Measurements from ENCODE around the gene CDK13. TPM values are rescaled to one million over a fixed set of nuclear protein-coding genes. Genes with fewer than 3 reads are reported as not detected.
"Not testable (repeated sequence)": the region's sequence is repeated elsewhere in the genome, so short reads cannot be mapped to it uniquely, and the experiment has no call there.

The CDK13 gene
- 37.7 TPM for polyA plus RNA-seq (ENCODE audit: insufficient read length)

DNA sequence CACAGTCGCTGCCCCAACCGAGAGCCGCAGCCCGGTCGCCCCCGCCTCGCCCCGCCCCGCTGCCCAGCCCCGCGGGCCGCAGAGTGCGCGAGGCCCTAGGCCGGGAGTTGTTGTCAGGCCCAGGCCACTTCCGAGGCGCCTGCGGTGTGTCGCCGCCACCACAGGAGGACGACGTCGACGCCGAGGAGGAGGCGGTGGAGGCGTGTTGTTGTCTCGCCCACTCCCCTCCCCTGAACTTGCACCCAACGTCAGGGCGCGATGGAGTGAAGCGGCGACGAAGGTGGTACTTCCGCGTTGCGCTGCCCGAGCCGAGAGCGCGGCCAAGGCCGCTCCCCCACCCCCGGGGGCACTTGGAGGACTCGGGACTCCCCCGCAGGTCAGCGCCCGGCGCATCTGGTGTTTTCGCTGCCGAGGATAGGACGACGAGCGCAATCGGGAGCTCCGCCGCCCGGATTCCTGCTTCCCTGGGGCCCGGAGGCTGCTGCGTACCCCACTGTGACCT lies at the start of gene CDK13:
Gene CDK13 (plus strand): TSS at position 286 of the 502 bp plus-strand sequence. CDS start 386 bp downstream, outside the sequence.
- no peak for DNase-seq (ENCODE audit: low read depth)

DNA sequence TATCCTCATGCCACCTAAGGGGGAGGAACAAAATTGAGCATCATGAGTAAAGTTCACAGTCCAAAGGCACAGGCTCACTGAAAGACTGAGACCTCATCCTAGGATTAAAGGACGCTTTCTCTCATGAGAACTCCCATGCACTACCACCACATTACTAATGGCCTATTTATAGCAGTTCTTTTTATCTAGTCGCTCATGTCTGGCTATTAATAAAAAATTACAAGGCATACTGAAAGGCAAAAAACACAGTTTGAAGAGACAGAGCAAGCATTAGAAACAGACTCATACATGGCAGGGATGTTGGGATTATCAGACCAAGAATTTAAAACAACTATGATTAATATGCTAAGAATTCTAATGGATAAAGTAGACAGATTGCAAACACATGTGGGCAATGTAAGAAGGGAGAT lies 46.0 kb upstream of the CDK13 start:
- DNase-seq (ENCODE audit: low read depth) = no peak

DNA sequence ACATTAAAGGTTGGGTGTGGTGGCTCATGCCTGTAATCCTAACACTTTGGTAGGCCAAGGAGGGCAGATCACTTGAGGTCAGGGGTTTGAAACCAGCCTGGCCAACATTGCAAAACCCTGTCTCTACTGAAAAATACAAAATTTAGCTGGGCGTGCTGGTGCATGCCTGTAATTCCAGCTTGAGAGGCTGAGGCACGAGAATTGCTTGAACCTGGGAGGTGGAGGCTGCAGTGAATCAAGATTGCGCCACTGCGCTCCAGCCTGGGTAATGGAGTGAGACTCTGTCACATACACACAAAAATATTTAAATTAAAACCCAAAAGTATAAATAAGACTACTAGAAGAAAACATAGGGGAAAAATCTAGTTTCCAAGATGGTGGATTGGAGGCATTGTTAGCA lies 41.9 kb upstream of the CDK13 start:
- DNase-seq (ENCODE audit: low read depth) = no peak

DNA sequence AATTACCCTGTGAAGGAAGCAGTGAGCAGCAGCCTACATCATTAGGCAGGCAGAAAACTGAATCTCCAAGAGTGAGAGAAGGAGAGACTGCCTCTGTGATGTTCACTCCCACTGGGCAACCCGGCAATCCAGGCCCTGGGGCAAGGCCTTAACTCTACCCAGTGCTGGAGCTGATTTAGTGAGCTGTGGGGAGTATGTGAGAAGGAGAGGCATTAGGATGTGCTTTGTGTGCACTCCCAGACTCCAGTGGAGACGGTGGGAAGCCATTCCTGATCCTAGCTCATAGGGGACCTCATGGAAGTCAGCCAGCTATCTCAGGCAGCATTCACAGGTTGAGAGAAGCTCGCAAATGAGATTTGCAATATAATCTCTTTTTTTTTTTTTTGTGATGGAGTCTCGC lies 41.1 kb upstream of the CDK13 start:
- DNase-seq (ENCODE audit: low read depth) = no peak

DNA sequence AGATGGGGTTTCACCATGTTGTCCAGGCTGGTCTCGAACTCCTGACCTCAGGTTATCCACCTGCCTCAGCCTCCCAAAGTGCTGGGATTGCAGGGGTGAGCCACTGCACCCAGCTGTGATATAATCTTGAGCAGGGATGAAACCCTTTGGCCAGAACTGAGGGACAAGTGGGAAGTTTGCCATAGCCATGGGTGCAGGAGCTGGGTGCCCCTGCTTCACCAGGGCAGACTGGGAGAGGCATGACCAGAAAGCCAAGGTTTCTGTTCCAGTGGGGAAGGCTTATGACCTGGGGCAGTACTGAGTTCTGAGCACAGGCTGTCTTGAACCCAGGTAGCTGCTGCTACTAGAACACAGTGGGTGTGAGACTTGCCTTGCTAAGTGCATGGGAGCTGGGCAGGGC lies 40.5 kb upstream of the CDK13 start:
- no peak for DNase-seq (ENCODE audit: low read depth)

DNA sequence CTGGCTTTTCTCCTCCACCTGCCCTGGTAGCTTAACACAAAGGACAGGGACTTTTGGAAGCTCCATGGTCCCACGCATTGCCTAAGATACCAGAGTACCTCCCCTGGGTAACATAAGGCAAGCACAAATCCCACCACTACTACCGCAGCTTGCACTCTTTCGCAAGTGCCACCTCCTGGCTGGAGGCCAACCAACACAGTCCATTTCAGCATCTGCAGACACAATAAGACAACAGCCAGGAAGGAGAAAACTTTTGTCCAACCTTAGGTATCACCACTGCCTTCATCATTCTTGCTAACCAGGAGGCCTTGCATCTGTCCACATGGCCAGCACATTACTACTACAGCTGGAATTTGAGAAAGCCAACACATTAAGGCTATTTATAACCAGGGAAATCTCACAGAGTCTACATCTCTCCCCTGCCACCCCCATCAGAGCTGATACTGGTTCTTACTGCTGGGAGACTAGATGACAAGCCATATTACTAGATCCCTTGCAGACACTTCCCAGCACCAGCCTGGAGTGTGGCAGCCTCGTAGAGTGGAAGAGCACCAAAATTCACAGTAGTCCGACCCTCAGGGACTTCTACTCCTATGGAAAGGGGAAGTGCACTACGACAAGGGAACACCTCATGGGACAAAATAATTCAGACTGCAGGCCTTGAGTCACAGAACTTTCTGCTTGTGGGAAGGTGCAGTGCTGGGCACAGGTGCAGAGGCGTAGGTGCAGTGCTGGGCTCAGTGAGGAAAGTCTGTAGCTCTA lies 39.8 kb upstream of the CDK13 start:
- DNase-seq (ENCODE audit: low read depth) = no peak

DNA sequence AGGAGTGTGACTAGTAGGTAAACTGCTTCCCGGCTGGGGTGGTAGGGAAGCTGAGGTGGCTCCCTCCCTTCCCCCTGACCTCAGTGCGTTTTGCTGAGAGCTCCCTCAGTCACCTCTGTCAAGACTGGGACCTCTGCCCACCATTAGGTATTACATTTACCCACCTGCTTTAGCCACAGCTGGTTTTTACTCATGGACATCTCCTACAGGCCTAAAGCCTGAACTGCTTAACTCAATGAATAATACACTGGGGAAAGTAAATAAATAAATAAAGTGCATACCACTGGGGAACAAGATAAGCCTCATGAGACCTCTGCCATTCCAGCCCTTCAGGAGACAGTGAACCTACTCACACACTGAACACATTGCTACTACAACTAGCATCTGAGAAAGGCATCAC lies 38.9 kb upstream of the CDK13 start:
- no peak for DNase-seq (ENCODE audit: low read depth)

DNA sequence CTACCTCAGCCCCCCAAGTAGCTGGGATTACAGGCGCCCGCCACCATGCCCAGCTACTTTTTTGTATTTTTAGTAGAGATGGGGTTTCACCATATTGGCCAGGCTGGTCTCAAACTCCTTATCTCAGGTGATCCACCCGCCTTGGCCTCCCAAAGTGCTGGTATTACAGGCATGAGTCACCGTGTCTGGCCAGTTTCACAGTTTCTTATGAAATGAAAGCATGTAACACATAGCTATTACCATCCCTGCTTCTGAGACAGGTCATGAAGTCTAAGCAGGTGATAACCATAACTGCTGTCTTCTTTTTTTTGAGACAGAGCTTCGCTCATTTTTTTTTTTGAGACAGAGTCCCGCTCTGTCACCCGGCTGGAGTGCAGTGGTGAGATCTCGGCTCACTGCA lies 34.2 kb upstream of the CDK13 start:
- DNase-seq (ENCODE audit: low read depth) = not testable (repeated sequence)

DNA sequence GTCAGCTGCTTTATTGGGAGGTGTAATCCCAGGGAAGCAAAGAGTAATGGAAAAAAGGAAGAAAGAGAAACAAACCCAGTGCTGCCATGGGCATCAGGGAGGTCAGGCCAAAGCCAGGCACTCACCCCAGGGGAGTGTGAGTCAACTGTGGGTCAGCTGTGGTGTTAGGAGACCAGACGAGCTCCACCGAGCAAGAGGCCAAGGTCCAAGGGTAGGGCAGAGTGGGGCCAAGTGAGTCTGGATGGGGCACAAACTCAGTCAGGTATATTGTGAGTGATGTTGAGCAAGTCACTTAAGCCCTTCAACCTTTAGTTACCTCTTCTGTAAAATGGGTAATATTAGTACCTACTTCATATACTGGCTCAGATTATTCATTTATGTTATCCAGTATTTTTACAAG lies 30.4 kb upstream of the CDK13 start:
- DNase-seq (ENCODE audit: low read depth) = no peak

DNA sequence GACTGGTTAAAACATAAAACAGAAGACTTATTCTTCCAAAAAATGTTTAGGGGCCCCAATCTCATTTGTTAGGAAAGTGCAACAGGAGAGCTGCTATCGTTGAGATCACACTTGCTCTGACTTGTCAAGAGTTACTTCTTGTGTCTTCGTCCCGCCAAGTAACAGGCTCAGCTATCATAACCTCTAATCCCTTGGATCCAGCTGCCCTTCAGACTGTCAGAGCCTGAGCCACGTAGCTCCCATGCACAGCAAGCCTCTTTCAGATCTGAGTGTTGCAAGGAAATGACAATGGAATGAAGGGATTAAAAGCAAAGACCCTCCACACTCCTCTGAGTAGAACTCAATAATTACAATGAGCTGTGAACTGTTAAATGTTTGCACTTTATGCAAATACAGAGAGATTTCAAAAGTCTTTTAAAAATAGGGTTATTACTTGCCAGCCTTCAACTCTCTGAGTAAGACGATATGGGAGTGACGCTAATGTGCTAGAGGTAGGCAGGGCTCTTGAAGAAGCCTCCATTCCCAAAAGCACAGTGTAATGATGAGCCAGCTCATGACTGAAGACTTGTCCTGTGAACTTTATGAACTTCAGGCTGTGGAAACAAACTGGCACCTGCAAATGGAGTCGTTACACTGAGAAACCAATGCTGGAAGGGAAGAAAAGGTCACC lies 28.4 kb upstream of the CDK13 start:
- DNase-seq (ENCODE audit: low read depth) = no peak

DNA sequence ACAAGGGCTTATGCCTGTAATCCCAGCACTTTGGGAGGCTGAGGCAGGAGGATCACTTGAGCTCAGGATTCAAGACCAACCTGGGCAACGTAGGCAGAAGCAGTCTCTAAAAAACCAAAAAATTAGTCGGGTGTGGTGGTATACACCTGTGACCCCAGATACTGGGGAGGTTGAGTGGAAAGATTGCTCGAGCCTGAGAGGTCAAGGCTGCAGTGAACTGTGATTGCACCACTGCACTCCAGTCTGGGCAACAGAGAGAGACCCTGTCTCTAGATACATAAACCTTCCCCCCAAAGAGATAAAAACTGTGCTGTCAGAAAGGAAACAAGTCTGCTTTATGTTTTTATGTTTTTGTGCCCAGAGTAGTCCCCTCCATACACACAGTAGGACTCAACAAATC lies 27.5 kb upstream of the CDK13 start:
- no peak for DNase-seq (ENCODE audit: low read depth)

DNA sequence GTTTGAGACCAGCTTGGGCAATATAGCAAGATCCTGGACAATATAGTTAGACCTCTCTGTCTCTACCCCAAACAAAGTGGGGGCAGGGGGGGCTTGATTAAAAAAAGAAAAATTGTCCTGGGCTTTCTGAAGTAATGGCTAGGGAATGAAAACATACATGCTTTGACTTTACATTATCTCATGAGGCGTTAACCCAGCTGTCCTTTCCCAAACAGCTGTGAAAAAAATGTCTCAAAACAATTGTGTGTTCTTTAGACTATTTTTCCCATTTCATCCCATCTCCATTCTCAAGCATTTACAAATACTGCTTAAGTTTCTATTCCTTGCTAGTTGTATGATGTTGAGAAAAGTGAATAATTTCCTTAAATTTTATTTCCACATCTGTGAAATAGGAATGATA lies 27.0 kb upstream of the CDK13 start:
- DNase-seq (ENCODE audit: low read depth) = no peak

DNA sequence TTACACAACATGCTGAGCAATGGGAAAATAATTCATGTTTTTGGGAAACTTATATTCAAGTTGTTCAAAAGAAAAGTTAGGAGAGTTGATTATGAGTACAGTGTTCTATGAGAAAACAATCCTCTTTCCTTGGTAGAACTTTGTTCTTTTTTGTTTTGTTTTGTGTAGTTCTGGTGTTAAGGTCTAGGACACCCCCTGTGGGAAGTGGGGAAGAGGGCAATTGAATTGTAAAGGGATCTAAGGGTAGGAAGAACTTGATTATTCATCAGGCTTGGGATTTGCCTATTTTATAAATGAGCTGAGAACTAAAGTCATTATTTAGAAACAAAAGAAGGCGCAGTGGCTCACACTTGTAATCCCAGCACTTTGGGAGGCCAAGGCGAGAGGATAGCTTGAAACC lies 25.9 kb upstream of the CDK13 start:
- no peak for DNase-seq (ENCODE audit: low read depth)

DNA sequence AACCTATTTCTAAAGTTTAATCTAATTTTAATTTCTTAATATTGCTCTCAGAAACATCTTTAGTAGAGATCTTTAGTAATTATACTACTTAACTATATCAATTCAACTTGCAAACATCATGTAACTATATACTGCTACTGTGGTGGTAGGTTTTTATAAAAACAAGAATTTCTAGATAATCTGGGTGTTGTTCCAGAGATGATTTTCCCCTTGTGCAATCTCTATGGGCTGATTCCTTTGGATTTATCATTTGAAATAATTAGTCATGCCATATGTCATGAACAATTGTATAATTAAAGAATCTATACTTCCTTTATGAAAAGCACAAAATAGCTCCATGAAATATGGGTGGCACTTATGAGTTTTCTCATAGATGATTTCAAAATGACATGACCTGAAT lies 23.9 kb upstream of the CDK13 start:
- DNase-seq (ENCODE audit: low read depth) = no peak

DNA sequence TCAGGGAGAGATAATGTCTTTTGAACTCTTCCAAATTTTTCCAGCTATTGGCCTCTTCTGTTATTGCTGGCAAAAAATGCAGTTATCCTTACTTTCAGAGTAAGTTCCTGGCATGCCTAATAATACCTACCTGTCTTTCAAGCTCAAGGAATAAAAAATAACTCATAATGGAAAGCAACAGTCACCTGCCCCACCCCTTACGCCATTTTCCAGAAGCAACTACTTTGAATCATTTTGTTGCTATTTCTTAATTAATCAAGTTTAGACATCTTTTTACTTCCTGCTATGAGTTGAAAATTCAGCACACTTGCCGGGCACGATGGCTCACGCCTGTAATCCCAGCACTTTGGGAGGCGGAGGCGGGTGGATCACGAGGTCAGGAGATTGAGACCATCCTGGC lies 23.0 kb upstream of the CDK13 start:
- no peak for DNase-seq (ENCODE audit: low read depth)

DNA sequence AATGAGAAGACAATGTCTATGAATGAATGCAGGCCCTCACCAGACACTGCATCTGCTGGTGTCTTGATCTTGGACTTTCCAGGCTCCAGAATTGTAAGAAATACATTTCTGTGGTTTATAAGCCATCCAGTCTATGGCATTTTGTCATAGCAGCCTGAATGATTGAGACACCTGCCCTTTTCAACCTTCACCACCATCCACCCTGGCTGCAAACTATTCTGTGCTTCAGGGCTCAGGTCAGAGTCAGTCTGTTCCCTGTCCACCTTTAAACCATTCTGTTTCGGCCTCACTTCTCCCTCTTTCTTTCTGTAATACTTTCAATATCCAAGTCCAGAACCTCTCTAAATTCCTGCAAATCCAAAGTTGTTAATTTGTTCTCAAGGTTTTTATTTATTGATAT lies 15.9 kb upstream of the CDK13 start:
- DNase-seq (ENCODE audit: low read depth) = no peak

DNA sequence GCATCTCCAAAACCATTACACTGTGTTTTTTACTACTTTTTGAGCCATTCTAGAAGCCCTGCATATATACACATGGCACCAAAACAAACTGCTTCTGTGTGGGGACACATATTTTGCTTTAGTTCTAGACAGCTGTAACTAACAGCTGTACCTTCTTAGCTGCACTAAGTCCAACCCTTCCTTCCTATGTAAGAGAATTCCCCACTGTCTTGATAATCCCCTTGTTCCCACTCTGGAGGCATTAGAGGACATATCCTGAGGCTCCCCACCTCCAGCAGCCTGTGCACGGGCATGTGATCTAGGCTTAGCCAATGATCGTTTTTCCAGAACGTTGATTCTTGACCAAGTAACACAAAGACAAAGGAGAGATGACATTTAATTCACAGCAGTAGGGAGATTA lies 13.3 kb upstream of the CDK13 start:
- no peak for DNase-seq (ENCODE audit: low read depth)

DNA sequence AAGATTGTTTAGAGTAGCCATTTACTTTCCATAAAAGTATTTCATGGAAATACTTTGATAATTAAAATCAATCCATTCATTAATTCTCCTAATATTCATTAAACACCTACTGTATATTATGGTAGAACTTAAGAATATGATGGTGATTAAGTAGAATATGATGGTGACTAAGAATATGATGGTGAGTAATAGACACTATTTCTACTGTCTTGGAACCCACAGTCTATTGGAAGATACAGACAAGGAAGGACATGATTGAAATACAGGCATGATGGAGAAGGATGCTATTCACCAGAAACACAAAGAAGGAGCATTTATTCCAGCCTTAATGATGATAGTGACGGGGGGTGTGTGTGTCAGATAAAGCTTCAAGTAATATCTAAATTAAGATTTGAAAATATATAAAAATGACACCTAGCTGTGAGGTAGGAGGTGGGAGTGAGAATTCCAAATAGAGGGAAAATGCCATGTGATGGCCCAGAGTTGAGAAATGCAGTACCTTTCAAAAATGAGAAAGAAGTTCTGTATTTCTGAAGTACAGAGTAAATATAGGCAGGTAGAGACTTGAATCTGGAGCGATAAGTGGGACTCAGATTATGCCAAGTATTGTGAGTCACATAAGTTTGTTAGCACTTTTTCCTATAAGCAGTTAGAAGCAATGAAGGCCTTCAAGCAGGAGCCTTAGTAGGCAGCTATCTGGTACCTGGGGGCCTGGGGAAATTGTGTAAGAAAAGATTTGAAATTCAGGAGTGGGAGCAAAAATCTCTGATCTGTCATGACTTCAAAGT lies 12.5 kb upstream of the CDK13 start:
- DNase-seq (ENCODE audit: low read depth) = no peak

DNA sequence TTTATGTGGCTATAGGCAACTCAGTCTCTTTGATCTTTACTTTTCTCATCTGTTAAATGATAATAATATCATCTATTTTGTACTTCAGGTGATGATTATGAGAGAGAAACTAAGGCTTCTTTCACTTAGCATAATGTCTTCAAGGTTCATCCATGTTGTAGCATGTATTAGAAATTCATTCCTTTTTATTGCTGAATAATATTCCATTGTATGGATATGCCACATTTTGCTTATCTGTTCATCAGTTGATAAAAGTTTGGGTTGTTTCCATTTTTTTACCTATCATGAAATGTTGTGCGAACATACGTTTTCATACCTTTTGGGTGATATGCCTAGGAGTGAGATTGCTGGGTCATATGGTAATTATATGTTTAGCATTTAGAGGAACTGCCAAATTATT lies 7.2 kb upstream of the CDK13 start:
- no peak for DNase-seq (ENCODE audit: low read depth)

DNA sequence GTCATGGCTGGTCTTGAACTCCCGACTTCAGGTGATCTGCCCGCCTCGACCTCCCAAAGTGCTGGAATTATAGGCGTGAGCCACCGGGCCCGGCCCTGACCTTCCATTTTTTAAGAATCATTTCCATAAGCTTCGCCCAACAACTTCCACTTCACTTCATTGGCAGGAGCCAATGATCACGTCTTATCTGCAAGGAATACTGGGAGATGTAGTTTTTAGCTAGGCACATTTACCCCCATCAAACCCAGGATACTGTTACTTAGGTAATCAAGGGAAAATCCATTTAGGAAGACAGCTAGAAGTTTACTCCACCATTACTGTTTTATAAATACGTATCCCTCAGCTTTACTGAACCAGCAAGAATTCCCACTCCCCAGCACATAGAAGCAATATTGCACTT lies 3.4 kb upstream of the CDK13 start:
- DNase-seq (ENCODE audit: low read depth) = no peak

DNA sequence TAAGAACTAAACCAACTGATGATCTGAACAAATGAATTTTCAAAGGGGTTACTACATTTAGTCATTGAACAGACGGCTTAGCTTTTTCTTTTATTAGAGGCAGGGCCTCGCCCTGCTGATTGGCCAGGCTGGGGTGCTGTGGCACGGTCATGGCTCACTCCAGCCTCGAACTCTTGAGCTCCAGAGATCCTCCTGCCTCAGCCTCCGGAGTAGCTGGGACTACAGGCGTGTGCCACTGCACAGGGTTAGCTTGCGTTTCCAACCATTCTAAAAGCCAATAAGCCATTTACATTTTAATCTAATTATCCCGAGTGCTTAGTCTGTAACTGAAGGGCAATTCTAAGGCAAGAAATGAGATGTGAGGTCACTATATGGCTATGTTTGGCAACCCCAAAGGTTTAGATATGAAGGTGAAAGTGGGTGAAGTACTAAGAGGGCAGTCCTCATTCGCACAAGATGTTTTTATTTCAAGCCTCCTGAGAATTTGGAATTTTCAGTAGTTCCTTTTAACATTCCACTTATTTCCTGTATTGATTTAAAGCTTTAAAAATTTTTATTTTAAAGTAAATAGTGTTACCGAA lies 1.6 kb upstream of the CDK13 start:
- DNase-seq (ENCODE audit: low read depth) = no peak

All from forelimb muscle (tissue), 1 donor.